Measurements from ENCODE around the gene ITGAD.

ITGAD gene

DNA sequence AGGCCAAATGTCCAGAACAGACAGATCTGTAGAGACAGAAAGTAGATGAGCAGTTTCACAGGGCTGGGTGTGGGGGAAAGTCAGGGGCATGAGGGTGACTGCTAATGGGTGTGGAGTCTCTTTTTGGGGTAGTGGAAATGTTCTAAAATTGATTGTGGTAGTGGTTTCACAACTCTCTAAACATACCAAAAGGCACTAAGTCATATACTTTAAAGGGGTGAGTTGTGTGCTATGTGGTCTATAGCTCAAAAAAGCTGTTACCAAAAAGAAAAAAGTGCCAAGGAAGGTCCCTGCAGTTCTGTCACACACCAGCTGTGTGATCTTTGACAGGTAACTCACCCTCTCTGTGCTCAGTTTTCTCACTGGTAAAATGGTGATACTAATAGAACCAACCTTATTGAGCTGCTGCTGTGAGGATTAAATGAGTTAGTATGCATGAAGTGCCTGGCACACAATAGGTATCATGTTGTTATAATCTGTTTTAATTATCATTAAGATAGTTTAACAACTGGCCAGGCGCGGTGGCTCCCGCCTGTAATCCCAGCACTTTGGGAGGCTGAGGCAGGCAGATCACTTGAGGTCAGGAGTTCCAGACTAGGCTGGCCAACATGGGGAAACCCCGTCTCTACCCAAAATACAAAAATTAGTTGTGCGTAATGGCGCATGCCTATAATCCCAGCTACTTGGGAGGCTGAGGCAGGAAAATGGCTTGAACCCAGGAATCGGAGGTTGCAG, 27.8 kb upstream of the ITGAD start:
- DNase-seq = no peak

DNA sequence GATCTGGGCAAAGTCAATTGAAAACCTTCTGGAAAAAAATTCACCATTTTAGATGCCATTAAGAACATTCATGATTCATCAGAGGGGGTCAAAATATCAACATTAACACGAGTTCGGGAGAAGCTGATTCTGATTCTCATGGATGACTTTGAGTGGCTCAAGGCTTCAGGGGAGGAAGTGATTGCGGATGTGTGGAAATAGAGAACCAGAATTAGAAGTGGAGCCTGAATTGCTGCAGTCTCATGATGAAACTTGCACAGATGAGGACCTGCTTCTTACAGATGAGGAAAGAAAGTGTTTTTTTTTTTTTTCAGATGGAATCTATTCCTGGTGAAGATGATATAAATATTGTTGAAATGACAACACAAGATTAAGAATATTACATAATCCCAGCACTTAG, 25.3 kb upstream of the ITGAD start:
- DNase-seq = no peak

DNA sequence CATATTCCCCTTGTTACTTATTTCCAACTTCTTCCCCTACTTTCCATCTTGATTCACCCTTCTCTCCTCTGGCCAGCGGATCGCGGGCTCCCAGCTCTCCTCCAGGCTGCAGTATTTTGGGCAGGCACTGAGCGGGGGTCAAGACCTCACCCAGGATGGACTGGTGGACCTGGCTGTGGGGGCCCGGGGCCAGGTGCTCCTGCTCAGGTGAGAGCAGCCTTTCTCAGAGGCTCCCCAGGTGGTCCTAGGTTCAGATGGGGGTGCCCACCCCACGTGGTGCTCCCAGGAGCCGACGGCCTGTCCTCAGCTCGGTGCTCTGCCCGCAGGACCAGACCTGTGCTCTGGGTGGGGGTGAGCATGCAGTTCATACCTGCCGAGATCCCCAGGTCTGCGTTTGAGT, 22.1 kb upstream of the ITGAD start:
- no peak for DNase-seq

DNA sequence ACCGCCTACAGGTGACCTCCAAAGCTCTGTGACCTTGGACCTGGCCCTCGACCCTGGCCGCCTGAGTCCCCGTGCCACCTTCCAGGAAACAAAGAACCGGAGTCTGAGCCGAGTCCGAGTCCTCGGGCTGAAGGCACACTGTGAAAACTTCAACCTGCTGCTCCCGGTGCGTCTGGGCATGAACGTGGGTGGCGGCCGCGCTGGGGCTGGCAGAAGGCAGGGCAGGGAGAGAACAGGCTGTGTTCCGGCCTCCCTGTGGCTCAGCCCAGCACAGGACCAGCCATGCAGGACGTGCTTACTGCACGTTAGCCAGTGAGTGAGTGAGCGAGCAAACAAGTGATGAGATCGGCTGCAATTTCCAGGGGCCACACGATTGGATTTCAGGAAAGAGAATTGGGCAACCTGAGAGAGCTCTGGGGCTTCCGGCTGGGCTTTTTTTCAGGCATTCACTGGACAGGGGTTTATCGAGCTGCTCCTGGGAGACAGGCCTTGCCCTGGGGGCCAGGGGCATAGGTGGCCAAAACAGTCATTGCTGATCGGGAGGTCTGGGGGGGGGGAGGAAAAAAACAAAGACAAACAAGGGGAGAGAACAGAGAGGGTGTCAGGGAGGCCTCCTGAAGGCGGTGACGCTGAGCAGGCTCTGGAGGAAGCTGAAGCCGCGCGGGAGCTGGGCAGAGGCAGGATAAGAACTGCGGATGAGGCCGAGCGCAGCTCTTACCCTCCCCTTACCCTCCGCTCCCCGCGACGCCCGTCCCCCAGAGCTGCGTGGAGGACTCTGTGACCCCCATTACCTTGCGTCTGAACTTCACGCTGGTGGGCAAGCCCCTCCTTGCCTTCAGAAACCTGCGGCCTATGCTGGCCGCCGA, 21.3 kb upstream of the ITGAD start:
- peak; percentile 10 for DNase-seq

DNA sequence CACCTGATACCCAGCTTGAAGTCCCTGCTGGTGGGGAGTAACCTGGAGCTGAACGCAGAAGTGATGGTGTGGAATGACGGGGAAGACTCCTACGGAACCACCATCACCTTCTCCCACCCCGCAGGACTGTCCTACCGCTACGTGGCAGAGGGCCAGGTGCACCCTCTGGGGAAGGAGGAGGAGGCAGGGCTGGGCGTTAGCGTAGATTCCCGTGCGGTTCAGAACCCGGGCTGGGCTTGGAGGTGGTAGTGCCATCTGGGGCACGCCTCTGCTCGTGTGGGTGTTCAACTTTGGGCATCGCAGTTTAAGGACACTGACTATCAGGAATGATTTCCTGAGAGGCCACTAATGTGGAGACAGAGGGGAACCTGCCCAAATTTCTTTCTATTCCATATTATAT, 19.9 kb upstream of the ITGAD start:
- DNase-seq = no peak

DNA sequence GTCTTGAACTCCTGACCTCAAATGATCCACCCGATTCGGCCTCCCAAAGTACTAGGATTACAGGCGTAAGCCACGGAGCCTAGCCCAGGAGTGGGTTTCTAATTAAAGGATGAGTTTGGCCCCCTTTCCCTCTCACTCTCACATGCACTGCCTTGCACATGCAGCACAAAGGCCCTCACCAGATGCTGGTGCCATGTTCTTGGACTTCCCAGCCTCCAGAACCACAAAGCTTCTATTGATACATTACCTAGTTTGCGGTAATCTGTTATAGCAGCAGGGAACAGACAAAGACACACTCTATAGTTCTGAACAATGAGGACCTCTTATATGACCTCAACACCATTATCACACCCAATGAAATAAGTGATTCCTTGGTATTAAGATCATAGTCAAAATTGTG, 17.9 kb upstream of the ITGAD start:
- no peak for DNase-seq

DNA sequence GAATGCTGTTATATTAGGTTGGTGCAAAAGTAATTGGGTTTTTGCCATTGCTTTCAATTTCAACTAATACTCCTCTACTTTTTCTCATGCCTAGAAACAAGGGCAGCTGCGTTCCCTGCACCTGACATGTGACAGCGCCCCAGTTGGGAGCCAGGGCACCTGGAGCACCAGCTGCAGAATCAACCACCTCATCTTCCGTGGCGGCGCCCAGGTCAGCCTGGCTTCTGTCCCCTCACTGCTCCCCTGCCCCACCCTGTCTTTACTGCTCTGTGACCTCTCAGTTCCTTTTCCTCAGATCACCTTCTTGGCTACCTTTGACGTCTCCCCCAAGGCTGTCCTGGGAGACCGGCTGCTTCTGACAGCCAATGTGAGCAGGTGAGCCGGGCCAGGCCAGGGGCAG, 16.4 kb upstream of the ITGAD start:
- no peak for DNase-seq

DNA sequence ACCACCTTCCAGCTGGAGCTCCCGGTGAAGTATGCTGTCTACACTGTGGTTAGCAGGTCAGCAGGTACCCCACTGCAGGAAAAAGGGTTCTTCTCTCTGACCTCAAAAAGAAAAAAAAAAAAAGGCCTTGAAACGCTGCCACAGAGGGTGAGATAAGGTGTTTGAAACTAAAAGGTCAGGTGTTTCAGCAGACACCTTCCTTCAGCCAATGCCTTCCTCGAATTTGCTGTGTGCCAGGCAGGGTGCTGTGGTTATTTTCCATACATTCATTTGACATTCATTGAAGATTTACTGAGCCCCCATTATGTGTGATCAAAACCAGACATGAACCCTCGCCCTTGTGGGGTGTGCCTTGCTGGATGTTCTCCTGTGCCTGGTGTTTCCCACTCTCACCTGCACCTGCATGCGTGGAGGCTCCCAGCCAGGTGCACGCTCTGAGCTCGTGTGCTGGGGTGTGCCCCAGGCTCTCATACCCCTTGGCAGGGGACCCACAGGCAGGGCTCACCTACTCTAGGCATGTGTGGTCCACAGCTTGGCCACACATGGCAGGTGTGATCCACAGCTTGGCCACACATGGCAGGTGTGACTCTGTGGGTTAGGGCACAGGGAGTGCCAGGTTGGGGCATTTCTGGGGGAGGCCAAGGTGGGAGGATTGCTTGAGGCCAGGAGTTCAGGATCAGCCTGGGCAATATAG, 15.8 kb upstream of the ITGAD start:
- no peak for DNase-seq

DNA sequence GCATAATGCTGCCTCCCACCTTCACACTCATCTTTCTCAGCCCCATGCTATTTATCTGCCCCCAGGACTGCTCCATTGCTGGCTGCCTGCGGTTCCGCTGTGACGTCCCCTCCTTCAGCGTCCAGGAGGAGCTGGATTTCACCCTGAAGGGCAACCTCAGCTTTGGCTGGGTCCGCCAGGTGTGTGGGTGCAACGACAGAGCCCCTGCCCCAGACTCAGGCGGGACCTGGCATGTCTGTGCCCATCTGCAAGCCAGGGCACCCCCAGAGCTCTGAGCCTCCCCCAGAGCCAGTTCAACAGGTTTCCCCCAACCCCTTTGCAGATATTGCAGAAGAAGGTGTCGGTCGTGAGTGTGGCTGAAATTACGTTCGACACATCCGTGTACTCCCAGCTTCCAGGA, 12.9 kb upstream of the ITGAD start:
- no peak for DNase-seq

DNA sequence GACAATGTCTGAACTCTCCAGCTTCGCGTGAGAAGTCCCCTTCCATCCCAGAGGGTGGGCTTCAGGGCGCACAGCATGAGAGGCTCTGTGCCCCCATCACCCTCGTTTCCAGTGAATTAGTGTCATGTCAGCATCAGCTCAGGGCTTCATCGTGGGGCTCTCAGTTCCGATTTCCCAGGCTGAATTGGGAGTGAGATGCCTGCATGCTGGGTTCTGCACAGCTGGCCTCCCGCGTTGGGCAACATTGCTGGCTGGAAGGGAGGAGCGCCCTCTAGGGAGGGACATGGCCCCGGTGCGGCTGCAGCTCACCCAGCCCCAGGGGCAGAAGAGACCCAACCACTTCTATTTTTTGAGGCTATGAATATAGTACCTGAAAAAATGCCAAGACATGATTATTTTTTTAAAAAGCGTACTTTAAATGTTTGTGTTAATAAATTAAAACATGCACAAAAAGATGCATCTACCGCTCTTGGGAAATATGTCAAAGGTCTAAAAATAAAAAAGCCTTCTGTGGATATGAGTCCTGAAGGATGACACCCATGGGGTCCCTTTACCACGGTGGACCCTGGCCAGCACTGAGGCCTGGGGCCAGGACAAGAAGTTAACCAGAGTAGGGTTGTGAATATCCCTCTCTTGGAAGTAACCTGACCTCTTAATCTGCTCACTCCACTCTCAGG, 10.5 kb upstream of the ITGAD start:
- no peak for DNase-seq

DNA sequence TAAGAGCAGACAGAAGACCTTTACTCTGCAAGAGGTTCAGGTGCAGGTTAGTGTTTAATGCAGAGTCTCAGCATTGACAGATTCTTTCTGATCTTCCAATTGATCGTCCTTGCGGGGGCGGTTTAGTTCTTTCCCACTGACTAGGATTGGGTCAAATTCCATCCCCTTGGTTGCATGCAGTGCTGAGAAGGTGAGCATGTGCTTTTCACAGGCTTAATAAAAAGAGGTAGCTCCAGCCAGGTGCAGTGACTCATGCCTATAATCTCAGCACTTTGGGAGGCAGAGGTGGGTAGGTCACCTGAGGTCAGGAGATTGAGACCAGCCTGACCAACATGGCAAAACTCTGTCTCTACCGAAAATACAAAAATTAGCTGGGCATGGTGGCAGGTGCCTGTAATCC, 7.5 kb upstream of the ITGAD start:
- DNase-seq = no peak

DNA sequence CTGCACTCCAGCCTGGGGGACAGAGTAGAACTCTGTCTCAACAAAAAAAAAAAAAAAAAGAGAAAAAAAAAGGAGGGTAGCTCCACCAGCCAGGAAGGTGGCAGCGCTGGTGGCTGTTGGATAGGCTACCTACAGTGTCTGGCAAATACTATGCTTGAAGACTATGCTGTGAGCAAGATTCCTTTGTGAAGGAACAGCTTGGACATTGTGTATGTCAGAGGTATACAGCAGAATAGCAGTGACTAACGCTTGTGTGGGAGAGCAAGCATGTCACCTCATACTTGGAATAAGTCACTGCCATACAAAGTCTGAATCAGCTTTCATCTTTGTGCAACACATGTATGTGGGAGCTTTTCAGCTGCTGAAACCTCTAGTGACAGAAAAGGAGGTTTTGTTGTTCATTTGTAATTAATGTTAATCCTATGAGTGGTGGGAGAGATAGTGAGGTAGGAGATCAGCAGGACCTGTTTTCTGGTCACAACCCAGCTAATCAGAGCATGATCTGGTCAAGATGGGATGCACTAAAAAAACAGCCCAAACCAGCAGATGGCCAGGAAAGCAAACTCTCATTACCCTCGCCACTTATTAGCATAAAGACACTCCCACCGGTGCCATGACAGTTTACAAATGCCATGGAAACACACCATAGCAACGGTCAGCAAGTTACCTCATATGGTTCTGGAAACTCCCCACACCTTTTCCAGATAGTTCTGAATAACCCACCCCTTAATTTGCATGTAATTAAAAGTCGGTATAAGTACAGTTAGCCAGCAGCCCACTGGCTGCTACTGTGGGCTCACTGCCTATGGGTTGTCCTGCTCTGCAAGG, 6.8 kb upstream of the ITGAD start:
- no peak for DNase-seq

DNA sequence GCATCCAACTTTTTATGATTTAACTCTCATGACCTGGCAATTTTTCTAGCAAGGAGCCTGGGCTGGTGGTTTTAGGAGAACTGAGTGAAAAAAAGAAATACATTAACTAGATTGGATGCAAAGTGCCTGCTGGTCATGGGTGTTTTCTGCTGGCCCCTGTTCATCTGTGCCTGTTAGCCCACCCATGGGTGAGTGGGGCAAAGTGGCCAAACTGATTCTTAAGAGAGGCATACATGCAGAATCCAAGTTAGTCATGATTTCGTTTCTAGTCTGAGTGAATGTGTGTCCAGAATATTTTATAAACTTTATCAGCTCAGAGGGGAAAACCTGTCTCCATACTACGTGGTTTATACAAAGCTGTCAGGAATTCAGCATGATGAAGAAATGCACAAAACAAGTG, 4.6 kb upstream of the ITGAD start:
- DNase-seq = no peak

DNA sequence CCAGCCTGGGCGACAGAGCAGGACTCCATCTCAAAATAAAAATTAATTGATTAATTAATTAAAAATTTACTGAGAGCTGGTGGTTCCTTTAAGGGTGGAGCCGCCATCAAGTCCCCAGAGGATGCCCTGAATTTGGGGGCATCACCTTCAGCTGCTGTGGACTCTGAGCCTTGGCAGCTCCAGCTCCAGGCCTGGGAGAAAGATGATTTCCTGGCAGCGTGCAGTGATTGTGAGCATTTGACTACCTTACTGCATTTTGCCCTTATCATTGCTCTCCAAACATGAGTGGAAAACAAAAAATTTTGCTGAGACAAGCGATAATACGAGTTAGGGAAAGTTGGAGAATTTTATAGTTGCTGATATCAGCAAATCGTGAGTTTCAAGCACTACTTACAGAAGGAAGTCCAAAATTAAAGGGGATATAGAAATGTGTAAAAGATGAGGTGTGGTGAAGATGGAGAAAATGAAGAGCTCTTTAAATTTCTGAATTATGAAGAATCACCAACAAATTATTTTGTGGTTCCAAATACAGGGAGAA, 2.6 kb upstream of the ITGAD start:
- no peak for DNase-seq

DNA sequence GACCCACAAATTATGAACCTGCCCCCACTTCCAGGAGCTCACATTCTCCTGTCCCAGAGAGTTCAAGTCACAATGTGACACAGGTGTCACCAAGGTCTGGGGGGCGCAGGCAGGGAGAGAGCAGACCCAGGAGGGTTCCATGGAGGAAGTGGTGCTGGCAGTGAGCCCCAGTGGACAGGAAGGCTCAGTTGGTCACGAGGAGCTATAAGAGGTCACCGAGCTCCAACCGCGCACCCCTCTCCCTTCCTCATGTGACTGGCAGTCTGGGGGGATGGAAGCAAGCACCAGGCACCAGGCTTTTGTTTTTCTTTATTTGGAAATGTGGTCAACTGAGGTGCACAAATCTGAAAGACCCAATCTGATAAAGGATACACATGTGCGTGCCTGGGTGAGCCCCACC, 2.5 kb downstream of the ITGAD start:
- no peak for DNase-seq

DNA sequence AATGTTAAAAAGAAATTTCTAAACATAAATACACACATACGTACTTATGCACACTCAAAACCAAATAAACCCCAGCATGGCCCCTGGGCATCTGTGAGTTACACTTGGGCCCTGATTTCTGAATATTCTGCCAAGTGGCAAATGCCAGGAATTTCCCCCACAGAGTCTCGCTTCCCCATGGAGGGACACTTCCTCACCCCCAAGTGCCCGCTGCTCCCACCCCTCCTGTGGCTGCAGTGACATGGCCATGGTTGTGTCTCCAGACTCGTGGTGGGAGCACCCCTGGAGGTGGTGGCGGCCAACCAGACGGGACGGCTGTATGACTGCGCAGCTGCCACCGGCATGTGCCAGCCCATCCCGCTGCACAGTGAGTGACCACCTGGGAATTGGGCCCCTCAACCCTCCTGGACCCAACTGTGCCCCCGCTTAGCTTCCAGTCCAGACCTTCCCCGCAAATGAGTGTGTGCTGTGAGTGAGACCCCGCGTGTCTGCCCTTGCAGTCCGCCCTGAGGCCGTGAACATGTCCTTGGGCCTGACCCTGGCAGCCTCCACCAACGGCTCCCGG, 4.0 kb downstream of the ITGAD start:
- no peak for DNase-seq

DNA sequence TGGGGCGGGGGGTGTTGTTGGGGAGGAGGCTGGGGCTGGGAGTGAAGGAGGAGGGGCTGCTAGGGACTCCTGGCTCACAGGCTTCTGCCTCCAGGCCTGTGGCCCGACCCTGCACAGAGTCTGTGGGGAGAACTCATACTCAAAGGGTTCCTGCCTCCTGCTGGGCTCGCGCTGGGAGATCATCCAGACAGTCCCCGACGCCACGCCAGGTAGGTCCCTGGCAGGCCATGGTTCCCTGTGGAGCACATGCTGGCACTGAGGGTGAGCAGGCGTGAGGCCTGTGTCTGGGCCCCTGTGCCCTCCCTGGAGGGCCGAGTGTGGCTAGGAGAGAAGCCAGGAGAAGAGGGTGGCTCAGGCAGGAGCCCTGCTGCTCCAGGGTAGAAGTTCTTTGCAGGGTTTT, 4.6 kb downstream of the ITGAD start:
- no peak for DNase-seq

DNA sequence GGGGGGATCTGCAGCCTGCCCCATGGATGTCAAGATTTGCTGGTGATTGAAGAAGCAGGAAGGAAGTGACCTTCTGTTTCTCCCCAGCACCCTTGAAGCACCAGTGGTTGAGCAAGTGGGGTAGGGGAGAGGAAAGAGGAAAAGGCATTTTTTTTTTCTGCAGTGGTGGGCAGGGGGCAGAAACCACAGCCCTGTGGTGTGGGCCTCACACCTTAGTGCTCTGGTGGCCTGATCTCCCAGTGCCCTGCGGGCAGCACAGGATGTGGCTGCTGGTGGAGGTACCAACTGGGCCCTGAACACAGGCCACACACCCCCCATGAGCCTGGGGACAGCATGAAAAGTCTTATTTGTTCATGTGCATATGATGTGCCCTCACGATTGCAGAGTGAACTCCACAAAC, 7.1 kb downstream of the ITGAD start:
- DNase-seq = no peak

DNA sequence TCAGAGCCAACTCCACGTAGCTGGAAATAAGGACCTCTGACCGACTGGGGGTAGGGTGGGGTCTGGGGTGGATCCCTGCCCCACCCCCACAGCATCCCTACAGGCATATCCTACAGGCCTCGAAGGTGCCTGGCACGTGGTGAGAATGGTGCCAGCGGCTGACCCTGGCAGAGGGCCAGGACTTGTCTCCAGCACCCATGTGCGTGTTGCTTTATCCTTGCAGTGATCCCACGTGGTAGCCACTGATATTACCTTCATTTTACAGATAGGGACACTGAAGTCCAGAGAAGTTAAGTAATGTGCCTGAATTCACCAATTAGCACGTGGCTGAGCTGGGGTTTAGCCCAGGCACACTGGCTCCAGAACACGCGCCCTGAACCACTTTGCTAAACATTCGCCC, 8.3 kb downstream of the ITGAD start:
- no peak for DNase-seq

DNA sequence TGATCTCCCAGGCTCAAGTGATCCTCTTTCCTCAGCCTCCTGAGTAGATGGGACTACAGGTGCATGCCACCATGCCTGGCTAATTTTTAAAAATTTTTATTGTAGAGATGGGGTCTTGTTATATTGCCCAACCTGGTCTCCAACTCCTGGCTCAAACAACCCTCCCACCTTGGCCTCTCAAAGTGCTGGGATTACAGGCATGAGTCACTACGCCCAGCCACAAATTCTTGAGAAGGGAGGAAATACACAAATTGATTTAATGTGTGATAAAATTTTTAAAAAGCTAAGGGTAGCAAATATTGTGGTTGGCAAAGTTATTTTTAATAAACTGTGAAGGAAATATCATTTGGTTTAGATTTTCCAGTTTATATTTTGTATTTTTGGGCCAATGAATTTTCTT, 9.6 kb downstream of the ITGAD start:
- no peak for DNase-seq
